ENCODE measurements around the gene DISC1.

DISC1 gene

GRCh38 chr1:231695439-231696255, 69.1 kb downstream of the DISC1 start:
- Mint-ChIP-seq H3K9me3 (no peaks in the 10 kb centered on the region), H3K27ac (peak overlapping the region; percentile 6 to 67 (median 53))

DNA sequence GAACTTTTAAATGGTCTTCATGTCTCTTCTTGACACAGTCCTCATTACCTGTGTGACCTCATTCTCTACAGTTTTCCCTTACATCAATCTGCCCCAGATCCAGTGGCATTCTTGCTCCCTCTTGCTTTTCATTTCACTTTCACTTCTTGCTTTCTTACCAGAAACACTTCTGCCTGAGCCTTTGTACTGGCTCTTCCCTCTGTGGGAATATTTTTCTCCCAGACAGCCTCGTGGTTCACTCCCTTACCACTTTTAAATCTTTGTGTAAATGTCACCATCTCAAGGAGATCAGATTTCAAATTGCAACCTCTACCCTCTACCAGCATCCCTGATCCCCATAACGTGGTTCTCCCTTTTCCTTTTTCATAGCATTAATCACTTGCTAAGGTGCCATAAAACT, 73.2 kb downstream of the DISC1 start:
- no peaks in the 10 kb centered on the region for H3K9me3 Mint-ChIP-seq
- peak overlapping the region; percentile 51 to 85 (median 64) for H3K27ac Mint-ChIP-seq
- H3K36me3 Mint-ChIP-seq (ENCODE audit: low read depth) = peaks cover 19% of the 10 kb centered on the region
- peaks cover 40% of the 10 kb centered on the region for H3K4me1 Mint-ChIP-seq
- H3K27me3 Mint-ChIP-seq (ENCODE audit: low read depth) = peaks cover 4% of the 10 kb centered on the region
- TF ChIP-seq, protein P1, sequence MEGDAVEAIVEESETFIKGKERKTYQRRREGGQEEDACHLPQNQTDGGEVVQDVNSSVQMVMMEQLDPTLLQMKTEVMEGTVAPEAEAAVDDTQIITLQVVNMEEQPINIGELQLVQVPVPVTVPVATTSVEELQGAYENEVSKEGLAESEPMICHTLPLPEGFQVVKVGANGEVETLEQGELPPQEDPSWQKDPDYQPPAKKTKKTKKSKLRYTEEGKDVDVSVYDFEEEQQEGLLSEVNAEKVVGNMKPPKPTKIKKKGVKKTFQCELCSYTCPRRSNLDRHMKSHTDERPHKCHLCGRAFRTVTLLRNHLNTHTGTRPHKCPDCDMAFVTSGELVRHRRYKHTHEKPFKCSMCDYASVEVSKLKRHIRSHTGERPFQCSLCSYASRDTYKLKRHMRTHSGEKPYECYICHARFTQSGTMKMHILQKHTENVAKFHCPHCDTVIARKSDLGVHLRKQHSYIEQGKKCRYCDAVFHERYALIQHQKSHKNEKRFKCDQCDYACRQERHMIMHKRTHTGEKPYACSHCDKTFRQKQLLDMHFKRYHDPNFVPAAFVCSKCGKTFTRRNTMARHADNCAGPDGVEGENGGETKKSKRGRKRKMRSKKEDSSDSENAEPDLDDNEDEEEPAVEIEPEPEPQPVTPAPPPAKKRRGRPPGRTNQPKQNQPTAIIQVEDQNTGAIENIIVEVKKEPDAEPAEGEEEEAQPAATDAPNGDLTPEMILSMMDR (IDR thresholded peaks at IDR 0.05; ENCODE audit: unreplicated experiment in 3 of 3) = no peak
- H3K4me3 Mint-ChIP-seq = peak overlapping the region; percentile 0 to 5 (median 0)

More at GRCh38 chr1:231695439-231696255, 69.1 kb downstream of the DISC1 start:
- peak overlapping the region in 2 of 3 experiments; percentile 26 to 53 for H3K4me3 Mint-ChIP-seq
- peaks cover 4% of the 10 kb centered on the region for H3K27me3 Mint-ChIP-seq (ENCODE audit: low read depth)
- H3K36me3 Mint-ChIP-seq (ENCODE audit: low read depth) = peaks cover 2% of the 10 kb centered on the region
- TF ChIP-seq, protein P1 (IDR thresholded peaks at IDR 0.05; ENCODE audit: unreplicated experiment in 3 of 3) = no peak
- peaks cover 59% of the 10 kb centered on the region for H3K4me1 Mint-ChIP-seq

DNA sequence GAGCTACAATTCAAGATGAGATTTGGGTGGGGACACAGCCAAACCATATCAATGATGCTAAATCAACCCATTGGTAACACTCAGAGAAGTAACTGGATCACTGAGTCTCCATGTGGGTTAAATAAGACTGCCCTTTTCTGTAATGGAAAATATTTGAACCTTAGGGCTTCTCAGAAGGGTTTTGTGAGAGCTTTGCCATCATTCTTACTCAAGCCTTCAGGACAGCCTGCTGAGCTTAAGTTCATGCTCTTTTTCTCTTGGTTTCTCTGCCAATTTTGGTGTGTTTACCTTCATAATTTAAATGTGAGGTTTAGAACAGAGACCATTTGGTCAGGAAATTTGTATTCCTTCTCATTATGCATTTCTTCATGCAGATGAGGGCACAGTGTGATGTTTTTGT, 74.7 kb downstream of the DISC1 start:
- Mint-ChIP-seq H3K27me3 (ENCODE audit: low read depth) (no peaks in the 10 kb centered on the region), H3K4me3 (no peak overlapping the region), H3K36me3 (ENCODE audit: low read depth) (peaks cover 19% of the 10 kb centered on the region), H3K4me1 (peaks cover 38% of the 10 kb centered on the region), H3K27ac (no peak overlapping the region), H3K9me3 (no peaks in the 10 kb centered on the region)
- TF ChIP-seq, protein P1 (IDR thresholded peaks at IDR 0.05; ENCODE audit: unreplicated experiment in 3 of 3) = no peak

DNA sequence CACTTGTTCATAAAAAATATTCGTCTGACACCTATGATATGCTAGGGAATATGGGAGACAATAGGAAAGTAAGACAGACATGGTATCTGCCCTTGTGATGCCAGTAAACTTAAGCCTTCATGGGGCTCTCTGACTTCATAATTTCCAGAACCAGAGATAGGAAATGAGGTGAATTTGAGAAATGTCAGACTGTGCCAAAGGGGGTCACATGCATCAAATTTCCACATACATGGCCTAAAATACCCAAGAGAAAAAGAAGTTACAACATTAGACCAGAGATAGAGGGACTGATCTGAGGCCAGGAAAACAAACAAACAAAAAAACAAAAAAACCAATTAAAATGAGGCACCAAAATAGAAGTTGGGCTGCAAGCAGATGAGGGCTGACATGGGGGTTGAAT, 75.7 kb downstream of the DISC1 start:
- TF ChIP-seq, protein P1 (IDR thresholded peaks at IDR 0.05; ENCODE audit: unreplicated experiment in 3 of 3) = no peak
- H3K9me3 Mint-ChIP-seq = no peaks in the 10 kb centered on the region
- no peaks in the 10 kb centered on the region for H3K27me3 Mint-ChIP-seq (ENCODE audit: low read depth)
- H3K4me1 Mint-ChIP-seq = peaks cover 46% of the 10 kb centered on the region
- H3K4me3 Mint-ChIP-seq = no peak overlapping the region
- no peak overlapping the region for H3K27ac Mint-ChIP-seq
- peaks cover 19% of the 10 kb centered on the region for H3K36me3 Mint-ChIP-seq (ENCODE audit: low read depth)

DNA sequence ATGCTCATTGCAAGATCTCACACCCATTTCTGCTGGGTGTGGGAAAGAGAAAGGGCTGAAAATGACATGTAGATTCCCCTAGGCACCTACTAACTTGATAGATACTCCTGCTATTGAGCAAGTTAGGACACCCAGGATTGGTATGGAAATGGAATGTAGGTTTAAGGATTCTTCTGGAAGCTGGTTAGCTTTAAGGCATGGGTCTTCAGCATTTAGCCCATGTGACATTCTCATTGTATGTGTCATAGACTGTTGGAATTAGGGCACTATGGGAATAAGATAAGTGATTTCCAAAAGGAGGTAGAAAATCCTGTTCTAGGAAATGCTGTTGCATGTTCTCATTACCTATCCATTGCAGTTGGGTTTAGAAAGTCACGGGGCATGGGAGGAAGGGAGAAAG, 76.2 kb downstream of the DISC1 start:
- TF ChIP-seq, protein P1 (IDR thresholded peaks at IDR 0.05; ENCODE audit: unreplicated experiment in 3 of 3) = no peak
- Mint-ChIP-seq H3K9me3 (no peaks in the 10 kb centered on the region), H3K4me3 (no peak overlapping the region), H3K4me1 (peaks cover 50% of the 10 kb centered on the region), H3K36me3 (ENCODE audit: low read depth) (peaks cover 19% of the 10 kb centered on the region), H3K27ac (no peak overlapping the region), H3K27me3 (ENCODE audit: low read depth) (no peaks in the 10 kb centered on the region)

Data from nephron (organoid).